ENCODE results near the gene ZRANB3. TPM values are rescaled to one million over a fixed set of nuclear protein-coding genes. Genes with fewer than 3 reads are reported as not detected.

The ZRANB3 gene
- total RNA-seq, 1 donor from 2014 or later: 3.7 TPM

GRCh38 chr2:135279209-135279608 lies 251.8 kb downstream of the ZRANB3 start:
- no peaks in the 10 kb centered on the region for H3K4me1 ChIP-seq
- no peak overlapping the region for H3K4me3 ChIP-seq
- no peak for ATAC-seq
- TF ChIP-seq CTCF (IDR thresholded peaks at IDR 0.05): no peak
- no peaks in the 10 kb centered on the region for H3K9me3 ChIP-seq
- H3K27ac ChIP-seq: no peak overlapping the region
- H3K27me3 ChIP-seq (ENCODE audit: low read depth): no peaks in the 10 kb centered on the region
- DNase-seq: no peak
- intact Hi-C loops (cut with DNase I): no loop called here
- no peaks in the 10 kb centered on the region for H3K36me3 ChIP-seq

- Histone ChIP-seq H3K27me3 (ENCODE audit: low read depth) (no peaks in the 10 kb centered on the region), H3K36me3 (no peaks in the 10 kb centered on the region), H3K4me1 (no peaks in the 10 kb centered on the region), H3K9me3 (no peaks in the 10 kb centered on the region), H3K27ac (no peak overlapping the region), H3K4me3 (no peak overlapping the region)
- no peak for TF ChIP-seq CTCF (IDR thresholded peaks at IDR 0.05)
- intact Hi-C loops (cut with DNase I): no loop called here
- ATAC-seq (no peak), DNase-seq (no peak)
Observed at GRCh38 chr2:135276525-135276924, 254.5 kb downstream of the ZRANB3 start.

- ATAC-seq: no peak
- no peak for DNase-seq
- no peaks in the 10 kb centered on the region for H3K36me3 ChIP-seq
Observed at GRCh38 chr2:135271006-135271405, 260.0 kb downstream of the ZRANB3 start.

GRCh38 chr2:135265960-135266490 lies 265.0 kb downstream of the ZRANB3 start:
- Histone ChIP-seq H3K27me3 (ENCODE audit: low read depth) (no peaks in the 10 kb centered on the region), H3K4me3 (no peak overlapping the region), H3K27ac (no peak overlapping the region), H3K4me1 (no peaks in the 10 kb centered on the region), H3K36me3 (no peaks in the 10 kb centered on the region), H3K9me3 (no peaks in the 10 kb centered on the region)
- ATAC-seq (no peak), DNase-seq (no peak)
- no peak for TF ChIP-seq CTCF (IDR thresholded peaks at IDR 0.05)
- intact Hi-C loops (cut with DNase I): no loop called here

More at GRCh38 chr2:135271006-135271405, 260.0 kb downstream of the ZRANB3 start:
- no peak for TF ChIP-seq CTCF (IDR thresholded peaks at IDR 0.05)
- Histone ChIP-seq H3K9me3 (no peaks in the 10 kb centered on the region), H3K4me3 (no peak overlapping the region), H3K27ac (no peak overlapping the region), H3K27me3 (ENCODE audit: low read depth) (no peaks in the 10 kb centered on the region), H3K4me1 (no peaks in the 10 kb centered on the region)
- intact Hi-C loops (cut with DNase I): no loop called here

- TF ChIP-seq CTCF (IDR thresholded peaks at IDR 0.05): no peak
- no peak overlapping the region for H3K4me3 ChIP-seq
Observed at GRCh38 chr2:135259123-135259522, 271.9 kb downstream of the ZRANB3 start.

More at GRCh38 chr2:135259123-135259522, 271.9 kb downstream of the ZRANB3 start:
- ATAC-seq (no peak), DNase-seq (no peak)
- H3K36me3 ChIP-seq: no peaks in the 10 kb centered on the region
- no peaks in the 10 kb centered on the region for H3K9me3 ChIP-seq
- H3K27ac ChIP-seq: no peak overlapping the region
- intact Hi-C loops (cut with DNase I): no loop called here
- no peaks in the 10 kb centered on the region for H3K4me1 ChIP-seq
- no peaks in the 10 kb centered on the region for H3K27me3 ChIP-seq (ENCODE audit: low read depth)
